ENCODE results near the gene CASP14.
"Not testable (repeated sequence)": the region's sequence is repeated elsewhere in the genome, so short reads cannot be mapped to it uniquely, and the experiment has no call there.

CASP14 gene

GRCh38 chr19:15087182-15087581 is 37.9 kb downstream of the CASP14 start:
- no peak for DNase-seq (ENCODE audit: low read depth)
- no peak overlapping the region for H3K4me3 ChIP-seq (ENCODE audit: control insufficient read depth, low read depth, low read length)
- TF ChIP-seq CTCF (conservative IDR thresholded peaks at IDR 0.05; ENCODE audit: control insufficient read depth, insufficient read depth, low read depth, low read length): no peak

GRCh38 chr19:15091918-15092753 is 42.9 kb downstream of the CASP14 start:
- DNase-seq (ENCODE audit: low read depth): peak; percentile 76
- peak; percentile 68 for TF ChIP-seq CTCF (conservative IDR thresholded peaks at IDR 0.05; ENCODE audit: control insufficient read depth, insufficient read depth, low read depth, low read length)
- H3K4me3 ChIP-seq (ENCODE audit: control insufficient read depth, low read depth, low read length): no peak overlapping the region

GRCh38 chr19:15093001-15093400 is 43.7 kb downstream of the CASP14 start:
- no peak for TF ChIP-seq CTCF (conservative IDR thresholded peaks at IDR 0.05; ENCODE audit: control insufficient read depth, insufficient read depth, low read depth, low read length)
- no peak for DNase-seq (ENCODE audit: low read depth)
- H3K4me3 ChIP-seq (ENCODE audit: control insufficient read depth, low read depth, low read length): no peak overlapping the region

- no peak for TF ChIP-seq CTCF (conservative IDR thresholded peaks at IDR 0.05; ENCODE audit: control insufficient read depth, insufficient read depth, low read depth, low read length)
- no peak overlapping the region for H3K4me3 ChIP-seq (ENCODE audit: control insufficient read depth, low read depth, low read length)
- no peak for DNase-seq (ENCODE audit: low read depth)
Observed at GRCh38 chr19:15096223-15096622, 46.9 kb downstream of the CASP14 start.

GRCh38 chr19:15097980-15098379 is 48.7 kb downstream of the CASP14 start:
- not testable (repeated sequence) for DNase-seq (ENCODE audit: low read depth); H3K4me3 ChIP-seq (ENCODE audit: control insufficient read depth, low read depth, low read length)

- no peak overlapping the region for H3K4me3 ChIP-seq (ENCODE audit: control insufficient read depth, low read depth, low read length)
- no peak for DNase-seq (ENCODE audit: low read depth)
Observed at GRCh38 chr19:15098460-15098859, 49.2 kb downstream of the CASP14 start.

More at GRCh38 chr19:15098460-15098859, 49.2 kb downstream of the CASP14 start:
- TF ChIP-seq CTCF (conservative IDR thresholded peaks at IDR 0.05; ENCODE audit: control insufficient read depth, insufficient read depth, low read depth, low read length): no peak
